Gastroesophageal sphincter (tissue), 3 donors: ENCODE measurements around the gene VPREB3.

Source experiments
- CTCF ChIP-seq, 4 experiments: fragments of 200-600 bp in 2 of 4; fragments of 450-650 bp in 2 of 4; sonication (generic) in 1 of 4; IDR thresholded peaks; one replicate each; pipeline ENCODE4 v1.5.1; 2017 to 2019; ENCODE audit warnings: antibody characterized with exemption in 4 of 4, mild to moderate bottlenecking in 2 of 4, moderate library complexity in 2 of 4
- POLR2A ChIP-seq, 2 donors: fragments of 450-650 bp; IDR thresholded peaks; one replicate each; pipeline ENCODE4 v1.6.1; 2017; ENCODE audit warnings: antibody characterized with exemption in 2 of 2, mild to moderate bottlenecking in 2 of 2, moderate library complexity in 1 of 2
- POLR2AphosphoS5 ChIP-seq: sonication (generic); formaldehyde crosslinking; IDR thresholded peaks from one replicate; pipeline ENCODE4 v1.6.1; 2017; ENCODE audit warnings: antibody characterized with exemption

GRCh38 chr22:23773483-23774113 lies 19.4 kb upstream of the VPREB3 start:
- TF ChIP-seq CTCF (IDR thresholded peaks at IDR 0.05), result no peak
- no peak for TF ChIP-seq POLR2AphosphoS5
- no peak for TF ChIP-seq POLR2A (IDR thresholded peaks at IDR 0.05)
